Stimulated activated CD4-positive, alpha-beta T cell treated with anti-CD3 and anti-CD28 coated beads, Interleukin-15, amount 100 ng/mL, for 1 hour (primary cell): Measurements from ENCODE around the gene VOPP1.

Experiments used
- DNase-seq, 2 donors: peaks; one replicate each; pipeline ENCODE4 v3.0.0-alpha.2; 2020; ENCODE audit warnings: low read depth in 1 of 2, low spot score in 1 of 2

The VOPP1 gene

DNA sequence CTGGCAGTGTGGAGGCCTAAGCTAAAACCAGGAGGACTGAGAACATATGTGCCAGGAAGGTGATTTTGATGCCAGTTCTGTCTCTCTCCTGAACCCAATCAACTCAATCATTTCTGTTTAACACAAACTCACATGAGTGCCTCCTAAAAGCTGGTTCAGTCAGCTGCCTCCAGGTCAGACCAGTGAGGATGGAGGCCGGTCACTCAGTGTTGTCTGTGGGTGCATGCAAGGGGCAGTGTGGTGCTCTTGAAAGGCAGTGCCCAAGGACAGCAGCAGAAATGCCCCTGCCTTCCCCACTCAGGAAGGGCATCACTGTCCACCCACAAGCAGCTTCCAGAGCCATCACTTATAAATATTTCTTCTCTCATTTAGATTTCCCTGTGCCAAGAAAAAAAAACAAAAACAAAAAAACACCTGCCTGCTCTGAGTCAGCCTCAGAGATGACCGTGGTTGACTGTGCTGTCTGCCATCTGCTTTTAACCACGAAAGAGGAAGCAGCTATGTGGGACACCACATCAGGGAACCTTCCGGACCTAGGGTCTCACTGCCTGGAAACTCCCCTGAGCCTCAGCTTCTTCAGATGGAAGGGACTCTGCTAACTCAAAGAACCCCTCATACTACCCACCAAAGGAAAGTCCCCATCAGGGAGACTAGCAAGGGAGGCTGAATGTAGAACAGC, 39.1 kb downstream of the VOPP1 start:
- DNase-seq, result peak; percentile 32 to 37

DNA sequence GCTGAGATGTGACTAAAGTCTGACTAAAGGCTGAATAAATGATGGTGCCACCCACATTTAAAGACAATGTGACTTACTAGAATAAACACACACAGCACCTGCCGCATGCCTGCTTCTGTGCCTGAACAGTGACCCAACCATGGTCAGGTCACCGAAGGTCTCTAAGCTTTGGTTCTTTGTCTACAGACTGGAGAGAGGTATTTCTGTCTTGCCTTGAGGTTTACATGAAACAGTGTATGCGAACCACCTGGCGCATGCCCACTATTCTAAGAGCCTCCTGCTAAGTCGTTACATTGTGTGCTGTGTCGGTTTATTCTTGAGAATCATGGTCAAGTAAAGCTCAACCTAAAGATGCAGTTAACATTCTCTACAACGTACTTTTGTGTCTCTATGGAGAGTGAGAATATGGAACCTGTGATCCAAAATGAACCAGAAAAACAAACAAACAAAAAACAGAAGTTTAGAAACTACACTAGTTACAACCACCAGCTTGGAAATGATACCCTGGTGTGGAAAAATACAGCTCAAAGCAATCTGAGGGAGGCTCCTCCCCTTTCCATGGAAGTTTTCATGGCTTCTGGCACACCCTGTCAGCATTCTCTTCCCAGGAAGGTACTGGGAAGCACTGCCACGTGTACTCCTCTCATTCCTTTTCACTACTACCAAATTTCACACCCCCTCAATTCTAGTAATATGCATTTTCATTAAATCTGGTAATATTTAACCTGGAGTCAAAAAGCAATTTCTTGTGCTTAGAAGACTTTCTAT, 40.0 kb downstream of the VOPP1 start:
- DNase-seq, result no peak

DNA sequence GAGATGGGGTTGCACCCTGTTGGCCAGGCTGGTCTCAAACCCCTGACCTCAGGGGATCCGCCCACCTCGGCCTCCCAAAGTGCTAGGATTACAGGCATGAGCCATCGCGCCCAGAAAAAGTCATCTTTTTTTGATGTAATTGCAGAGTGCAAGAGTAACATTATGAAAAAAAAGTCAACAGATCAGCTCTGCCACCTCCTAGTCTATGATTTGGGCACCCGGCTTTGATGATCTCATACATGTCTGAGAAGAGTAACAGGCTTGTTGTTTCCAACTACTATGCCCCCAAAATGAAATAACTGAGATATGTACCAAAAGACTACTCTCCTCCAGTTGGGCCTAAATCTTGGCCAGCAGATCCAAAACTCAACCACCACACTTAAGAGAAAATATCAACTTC, 40.8 kb downstream of the VOPP1 start:
- no peak for DNase-seq

DNA sequence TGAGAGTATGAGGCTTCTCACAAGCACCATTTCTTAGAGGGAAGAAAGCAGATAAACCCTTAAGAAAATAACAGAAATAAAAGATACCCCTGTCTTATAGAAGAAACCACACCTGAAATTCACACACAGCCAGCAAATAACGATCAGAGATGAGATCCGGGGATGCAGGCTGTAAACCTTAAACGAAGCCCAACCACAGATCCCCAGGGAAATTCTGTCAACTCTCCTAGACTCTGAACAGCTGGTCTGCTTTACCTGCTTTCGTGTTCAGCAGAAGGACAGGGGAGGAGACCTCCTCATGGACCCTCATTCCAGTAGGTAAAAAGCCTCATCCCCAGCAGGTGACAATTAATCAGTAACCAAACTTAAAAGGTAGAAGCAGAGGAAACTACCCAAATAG, 45.0 kb downstream of the VOPP1 start:
- no peak for DNase-seq

DNA sequence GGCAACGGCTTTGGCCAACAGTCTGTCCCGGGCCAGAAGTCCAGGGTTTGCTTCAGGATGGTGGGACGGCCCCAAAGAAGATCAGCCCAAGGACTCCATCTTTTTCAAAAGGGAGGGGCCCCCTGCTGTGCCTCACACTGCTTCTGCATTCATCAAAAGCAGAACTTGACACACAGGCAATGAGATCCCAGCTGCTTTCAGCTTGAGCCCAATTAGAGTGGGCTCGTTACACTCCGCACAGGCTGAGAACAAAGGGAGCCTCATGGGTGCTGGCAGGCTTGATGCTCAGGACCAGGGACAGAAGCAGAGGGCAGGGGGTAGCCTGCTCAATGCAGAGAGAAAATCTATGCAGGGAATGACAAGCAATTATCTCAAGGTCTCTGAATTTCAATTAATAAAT, 45.5 kb downstream of the VOPP1 start:
- DNase-seq, result no peak

- no peak for DNase-seq
These were observed 46.0 kb downstream of the VOPP1 start for GRCh38 chr7:55526329-55526728.

GRCh38 chr7:55524558-55525310, 47.6 kb downstream of the VOPP1 start:
- DNase-seq, result no peak

GRCh38 chr7:55523366-55523765, 48.9 kb downstream of the VOPP1 start:
- DNase-seq, result no peak

- no peak for DNase-seq
These were observed 50.1 kb downstream of the VOPP1 start for GRCh38 chr7:55521917-55522902.

DNA sequence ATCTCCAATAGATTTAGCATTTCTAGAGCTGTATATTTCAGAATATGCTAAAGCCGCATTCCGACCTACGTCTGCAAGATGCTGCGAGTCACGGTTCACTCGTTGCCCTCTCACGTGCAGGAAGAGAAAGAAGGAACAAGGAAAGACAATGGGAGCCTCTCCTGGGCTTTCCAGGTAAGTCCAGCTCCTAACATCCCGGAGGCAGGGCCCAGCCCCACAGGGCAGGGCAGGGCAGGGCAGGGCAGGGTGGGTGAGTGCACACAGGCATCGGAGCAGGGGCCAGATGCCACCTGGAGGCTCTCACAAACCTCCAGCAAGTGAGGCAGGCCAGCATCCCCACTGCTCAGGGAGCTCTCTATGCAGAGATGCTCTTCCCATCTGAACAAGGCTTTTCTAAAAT, 50.8 kb downstream of the VOPP1 start:
- DNase-seq, result no peak

GRCh38 chr7:55520426-55521140, 51.7 kb downstream of the VOPP1 start:
- DNase-seq, result no peak

DNA sequence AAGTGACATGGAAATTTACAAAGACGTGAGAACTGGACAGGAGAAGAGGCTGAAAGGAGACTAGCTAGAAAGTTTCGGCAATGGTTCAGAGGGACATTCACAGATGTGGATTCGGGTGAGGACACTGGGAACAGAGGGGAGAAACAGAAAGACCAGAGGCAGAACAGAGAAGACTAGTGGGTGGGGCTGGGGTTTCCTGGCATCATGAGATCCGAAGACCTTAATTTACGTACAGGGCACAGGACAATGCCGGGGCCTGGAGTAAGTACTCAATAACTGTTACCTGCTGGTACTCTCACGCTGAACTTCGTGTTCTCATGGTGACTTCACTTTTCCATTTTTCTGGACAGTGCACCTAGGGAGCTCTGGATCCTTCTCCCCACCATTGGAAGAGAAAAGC, 53.5 kb downstream of the VOPP1 start:
- DNase-seq, result no peak

DNA sequence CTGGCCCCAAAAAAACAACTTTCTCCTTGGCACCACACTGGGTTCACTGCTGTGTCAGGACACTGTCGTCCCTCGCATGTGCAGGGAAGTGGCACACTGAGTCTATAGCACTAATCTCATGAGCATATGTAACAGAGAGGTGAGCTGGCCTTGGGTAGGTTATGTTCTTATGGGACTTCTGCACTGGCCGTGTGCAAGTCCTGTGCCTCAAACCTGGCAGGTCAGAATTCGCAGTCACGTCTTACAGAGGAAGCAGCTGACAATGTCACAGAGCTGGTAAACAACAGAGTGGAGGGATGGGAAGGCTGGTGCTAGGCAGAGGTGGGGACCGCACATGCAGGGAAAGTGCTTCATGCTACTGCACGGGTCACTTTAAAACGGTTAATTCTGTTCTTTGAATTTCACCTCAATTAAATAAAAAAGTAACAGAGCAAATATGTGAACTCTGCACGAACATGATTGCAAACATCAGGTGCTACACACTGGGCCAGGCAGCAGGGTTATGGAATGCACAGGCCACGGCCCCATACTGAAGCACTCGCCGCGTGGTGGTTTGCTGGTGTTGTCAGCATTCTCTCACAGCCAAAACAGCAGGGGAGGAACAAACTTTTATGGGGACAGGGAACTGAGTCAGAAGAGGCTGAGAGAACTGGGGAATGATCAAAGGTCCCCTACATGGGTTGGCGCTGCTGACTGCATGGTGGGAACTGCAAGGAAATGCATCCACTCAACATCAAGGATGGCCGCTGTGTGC, 54.2 kb downstream of the VOPP1 start:
- DNase-seq, result no peak

- no peak for DNase-seq
These were observed 55.1 kb downstream of the VOPP1 start for GRCh38 chr7:55517191-55517633.

DNA sequence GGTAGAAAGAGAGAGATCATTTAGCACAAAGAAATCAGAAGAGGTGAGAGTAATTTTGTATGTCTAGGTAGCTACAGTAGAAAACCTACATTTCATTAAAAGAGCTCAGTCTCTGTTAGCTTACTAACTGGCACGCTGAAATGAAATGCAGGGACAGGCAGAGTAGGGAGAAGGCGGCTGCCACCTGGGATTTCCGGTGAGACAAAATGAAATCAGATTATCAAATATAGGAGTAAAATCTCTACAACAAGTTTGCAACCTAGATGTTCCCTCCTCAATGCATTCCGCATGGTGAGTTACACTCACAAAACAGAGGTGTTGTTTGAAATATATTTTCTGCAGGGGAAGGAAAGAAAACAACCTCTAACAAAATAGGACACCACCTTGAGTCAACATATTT, 55.9 kb downstream of the VOPP1 start:
- DNase-seq, result no peak

DNA sequence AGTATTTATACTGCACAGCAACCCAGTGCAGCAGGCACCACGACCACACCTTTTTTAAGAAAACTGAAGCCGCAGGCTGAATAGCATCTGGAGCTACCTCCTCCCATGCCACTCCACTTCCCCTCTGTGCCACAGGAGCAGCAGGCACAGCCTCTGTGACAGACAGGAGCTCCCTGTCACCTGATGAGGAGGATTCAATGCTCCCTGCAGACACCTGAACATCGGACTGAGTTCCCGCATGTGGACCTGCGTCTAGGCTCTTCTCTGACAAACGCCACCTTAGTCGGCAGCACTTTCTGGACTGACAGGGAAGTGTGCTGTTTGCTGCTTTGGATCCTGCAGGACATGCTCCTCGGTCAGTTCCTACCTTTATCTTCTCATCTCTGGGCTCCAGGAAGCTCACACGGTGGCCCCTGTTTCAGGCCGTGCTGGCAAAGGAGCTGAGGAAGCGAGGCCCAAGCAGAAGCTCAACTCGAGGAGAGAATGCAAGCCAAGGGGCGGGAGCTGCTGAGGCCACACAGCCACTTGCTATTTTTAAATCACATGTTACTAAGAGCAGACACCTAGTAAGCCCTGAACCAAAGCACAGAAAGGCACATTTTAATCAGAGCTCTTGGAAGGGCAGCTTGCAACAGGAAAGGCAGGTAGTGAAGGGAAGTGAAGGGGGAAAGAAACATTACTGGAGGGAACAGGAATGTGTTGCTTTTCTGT, 56.6 kb downstream of the VOPP1 start:
- no peak for DNase-seq

- no peak for DNase-seq
These were observed 57.6 kb downstream of the VOPP1 start for GRCh38 chr7:55514546-55515265.

DNA sequence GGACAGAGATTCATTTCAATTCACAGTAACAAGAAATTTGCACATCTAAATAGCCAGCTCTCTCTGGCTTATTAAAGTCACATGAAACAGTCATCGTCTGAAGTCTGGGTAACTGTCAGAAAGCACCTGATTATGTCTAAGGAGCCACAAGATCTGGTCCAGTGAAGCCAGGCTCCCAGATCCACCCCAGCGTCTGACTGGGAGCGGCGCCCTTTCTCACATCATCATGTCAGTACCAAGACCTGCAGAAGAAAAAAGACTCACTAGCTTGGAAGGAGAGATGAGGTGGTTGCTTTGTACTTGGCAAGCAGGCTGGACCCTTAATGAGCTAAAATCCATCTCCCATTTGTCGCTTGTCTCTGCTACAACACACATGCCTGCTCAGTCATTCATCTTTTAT, 58.4 kb downstream of the VOPP1 start:
- no peak for DNase-seq
